ENCODE measurements around the gene ELL. TPM values are rescaled to one million over a fixed set of nuclear protein-coding genes. Genes with fewer than 3 reads are reported as not detected.
A peak's percentile ranks its signal among the peaks of the same experiment; 100 is the strongest.

Gene ELL
- total and polyA plus RNA-seq, 8 donors, result 4.1 to 88.7 (median 11.2) TPM

DNA sequence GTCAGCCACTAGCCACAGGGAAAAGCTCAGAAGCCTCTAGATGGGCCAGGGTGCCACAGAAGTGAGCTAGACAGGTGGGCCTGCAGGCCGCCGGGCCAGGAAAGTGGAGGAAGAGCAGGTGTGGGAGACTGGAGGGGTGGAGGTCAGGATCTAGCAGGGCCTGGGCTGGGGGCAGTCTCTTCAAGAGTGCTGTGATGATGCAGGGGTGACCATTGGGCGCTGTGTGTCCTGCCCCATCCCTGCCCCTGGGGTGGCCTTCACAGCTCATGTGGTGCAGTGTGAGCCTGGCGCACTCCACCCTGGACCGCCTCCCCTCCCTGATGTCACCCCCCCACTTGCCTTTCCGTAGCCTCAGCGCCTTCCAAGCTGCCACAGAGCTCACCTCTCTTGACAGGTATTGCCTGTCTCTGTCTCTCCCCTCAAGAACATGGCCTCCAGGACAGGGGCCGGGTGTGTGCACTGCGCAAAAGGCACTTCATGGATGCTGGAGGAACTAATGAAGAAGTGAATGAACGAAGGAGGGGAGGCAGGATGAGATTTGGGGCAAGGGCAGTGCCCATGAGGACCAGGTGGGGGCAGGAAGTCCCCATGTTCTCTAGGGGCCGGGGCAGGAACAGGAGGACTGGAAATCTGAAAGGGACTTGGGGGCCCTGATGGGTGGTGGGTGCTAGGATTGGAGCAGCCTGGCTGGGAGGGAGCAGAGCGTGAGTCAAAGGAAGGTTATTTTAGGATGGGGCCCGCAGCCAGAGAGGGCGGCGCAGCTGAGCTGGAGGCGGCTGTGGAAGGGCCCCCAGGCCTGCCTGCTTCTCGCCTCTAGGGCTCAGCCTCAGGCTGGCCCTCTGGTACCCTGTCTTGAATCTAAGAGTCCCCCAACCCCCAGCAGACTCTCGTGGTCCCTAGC lies 96.1 kb downstream of the ELL start:
- peaks cover 0 to 4% (median 2%) of the 10 kb centered on the region in 4 donors for H3K36me3 ChIP-seq
- H3K27me3 ChIP-seq, result no peaks in the 10 kb centered on the region
- peaks cover 43 to 100% (median 85%) of the 10 kb centered on the region in 4 donors for H3K4me1 ChIP-seq
- TF ChIP-seq EP300 (IDR thresholded peaks at IDR 0.05), result no peak
- TF ChIP-seq POLR2AphosphoS5 (IDR thresholded peaks at IDR 0.05), result no peak
- TF ChIP-seq CTCF (IDR thresholded peaks at IDR 0.05), result no peak
- TF ChIP-seq POLR2A (IDR thresholded peaks at IDR 0.05), result no peak
- no peak overlapping the region for H3K4me3 ChIP-seq
- peak in 1 of 2 donors; percentile 76 for DNase-seq
- no peaks in the 10 kb centered on the region for H3K9me3 ChIP-seq
- intact Hi-C loops (cut with DNase I; ENCODE audit: low total_unique reads), result no loop called here
- H3K27ac ChIP-seq, result peak overlapping the region in 4 of 5 donors; percentile 24 to 90 (median 70)
- WGBS, 5 donors, result 63 to 79% (median 70%) methylated on average over 16 to 18 of the region's 18 CpGs

DNA sequence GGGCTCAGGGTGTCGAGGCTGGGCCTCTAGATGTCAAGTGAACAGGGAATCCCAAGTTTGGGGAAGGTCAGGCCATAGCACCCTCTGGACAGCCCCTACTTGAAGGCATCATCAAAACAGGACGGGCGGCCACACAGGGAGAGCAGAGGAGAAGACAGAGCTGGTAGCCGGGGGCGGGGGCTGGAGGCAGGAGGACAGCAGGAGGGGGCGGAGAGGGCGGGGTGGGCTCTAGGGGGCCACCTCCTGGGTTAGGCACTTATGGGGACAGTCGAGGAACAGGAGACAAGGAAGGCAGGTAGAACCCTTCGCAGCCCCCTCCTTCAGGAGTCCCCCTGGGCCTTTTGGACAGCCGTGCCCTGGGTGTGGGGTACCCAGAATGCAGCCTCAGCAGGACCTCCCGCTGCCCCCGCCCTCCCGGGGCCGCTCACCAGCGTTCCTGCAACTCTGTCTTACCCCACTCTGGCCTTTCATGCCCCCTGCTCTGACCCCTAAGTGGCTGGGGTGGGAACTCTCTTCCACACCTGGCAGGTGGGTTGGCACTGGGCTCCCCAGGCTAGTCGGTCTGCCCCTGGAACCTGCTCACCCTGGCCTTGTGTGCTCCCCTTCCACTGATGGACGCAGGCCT lies 96.9 kb downstream of the ELL start:
- Histone ChIP-seq H3K27me3 (no peaks in the 10 kb centered on the region), H3K9me3 (no peaks in the 10 kb centered on the region), H3K36me3 (peaks cover 0 to 4% (median 0%) of the 10 kb centered on the region in 4 donors), H3K4me3 (no peak overlapping the region), H3K27ac (peak overlapping the region in 4 of 5 donors; percentile 33 to 90 (median 70)), H3K4me1 (peaks cover 50 to 100% (median 88%) of the 10 kb centered on the region in 4 donors)
- WGBS, 5 donors, result 81 to 90% (median 87%) methylated on average over 13 to 17 of the region's 17 CpGs
- TF ChIP-seq CTCF (IDR thresholded peaks at IDR 0.05) (no peak), POLR2A (IDR thresholded peaks at IDR 0.05) (no peak), POLR2AphosphoS5 (IDR thresholded peaks at IDR 0.05) (no peak), EP300 (IDR thresholded peaks at IDR 0.05) (no peak)
- intact Hi-C loops (cut with DNase I; ENCODE audit: low total_unique reads), result no loop called here
- no peak for DNase-seq

DNA sequence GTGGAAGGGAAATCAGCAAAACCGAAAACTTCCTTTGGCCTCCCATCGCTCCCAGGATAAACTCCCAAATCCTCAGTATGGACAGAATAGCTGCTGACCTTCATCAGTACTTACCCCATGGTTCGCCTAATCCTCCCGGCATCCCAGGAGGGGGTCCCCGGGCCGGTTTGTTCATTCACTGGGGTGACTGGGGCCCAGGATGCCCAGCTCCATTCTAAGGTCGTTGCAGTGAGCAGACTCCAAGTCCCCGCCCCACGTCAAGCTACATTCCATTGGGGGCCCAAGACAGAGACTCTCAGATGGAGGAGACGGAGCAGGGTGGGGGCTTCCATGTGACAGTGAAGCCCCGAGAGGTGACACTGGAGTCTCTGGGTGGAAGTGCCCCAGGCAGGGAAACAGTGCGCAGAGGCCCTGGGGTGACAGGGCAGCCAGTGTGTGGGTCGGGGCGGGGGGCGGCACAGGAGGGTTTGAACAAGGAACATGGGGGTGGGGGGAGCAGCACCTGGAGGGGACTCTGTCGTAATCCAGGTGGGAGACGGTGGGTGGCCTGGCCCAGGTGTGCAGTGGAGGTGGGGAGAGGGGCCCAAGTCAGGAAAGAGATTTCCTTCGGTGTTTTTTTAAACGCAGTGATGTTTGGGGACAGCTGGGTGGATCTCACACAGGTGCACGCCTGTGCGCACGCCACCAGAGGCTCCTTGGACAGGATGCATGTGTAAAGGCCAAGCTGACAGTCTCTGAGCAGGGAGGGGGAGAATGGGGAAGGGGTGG lies 97.6 kb downstream of the ELL start:
- no peak for TF ChIP-seq POLR2AphosphoS5 (IDR thresholded peaks at IDR 0.05)
- no peak for TF ChIP-seq CTCF (IDR thresholded peaks at IDR 0.05)
- no peak for TF ChIP-seq POLR2A (IDR thresholded peaks at IDR 0.05)
- TF ChIP-seq EP300 (IDR thresholded peaks at IDR 0.05), result no peak
- Histone ChIP-seq H3K27me3 (no peaks in the 10 kb centered on the region), H3K36me3 (peaks cover 0 to 4% (median 0%) of the 10 kb centered on the region in 4 donors), H3K4me1 (peaks cover 46 to 96% (median 84%) of the 10 kb centered on the region in 4 donors), H3K9me3 (no peaks in the 10 kb centered on the region), H3K27ac (peak overlapping the region in 4 of 5 donors; percentile 33 to 90 (median 70)), H3K4me3 (no peak overlapping the region)
- no peak for DNase-seq
- 70 to 79% (median 75%) methylated on average over 20 to 22 of the region's 22 CpGs for WGBS, 5 donors
- intact Hi-C loops (cut with DNase I; ENCODE audit: low total_unique reads), result no loop called here
